GM12892 (cell line): ENCODE data around the gene HNRNPLL.

Experiments used
- POLR2A ChIP-seq: IDR thresholded peaks from 2 replicates; pipeline ENCODE4 v1.6.1; 2011; ENCODE audit warnings: low read depth, low read length, control low read depth
- POLR2AphosphoS5 ChIP-seq: IDR thresholded peaks from 2 replicates; pipeline ENCODE4 v1.6.1; 2011; ENCODE audit warnings: low read depth, low read length, control low read depth
- TAF1 ChIP-seq: IDR thresholded peaks from 2 replicates; pipeline ENCODE4 v1.6.1; 2011; ENCODE audit warnings: low read depth, mild to moderate bottlenecking, control low read depth, low read length, borderline replicate concordance

DNA sequence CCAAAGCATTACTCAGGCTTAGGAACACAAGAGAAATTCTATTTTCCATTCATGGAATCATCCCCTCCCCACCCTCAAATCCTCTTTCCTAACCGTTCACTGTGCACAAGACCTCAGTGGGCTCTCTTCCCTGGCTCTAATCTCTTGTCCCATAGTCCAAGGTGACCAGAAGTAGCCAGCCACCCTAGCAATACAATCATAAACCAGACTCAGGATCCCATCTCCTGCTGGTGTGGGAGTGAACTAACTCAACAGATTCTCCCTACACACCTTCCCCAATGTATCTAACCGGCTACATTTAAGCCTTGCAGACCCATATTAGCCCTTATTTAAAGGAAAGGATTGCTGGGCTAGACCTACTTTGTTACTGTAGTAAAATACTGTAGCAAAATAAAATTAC lies 45.5 kb downstream of the HNRNPLL start:
- no peak for TF ChIP-seq POLR2A
- TF ChIP-seq TAF1 = no peak
- TF ChIP-seq POLR2AphosphoS5 = no peak
